ENCODE measurements around the gene SMYD3.

SMYD3 gene

DNA sequence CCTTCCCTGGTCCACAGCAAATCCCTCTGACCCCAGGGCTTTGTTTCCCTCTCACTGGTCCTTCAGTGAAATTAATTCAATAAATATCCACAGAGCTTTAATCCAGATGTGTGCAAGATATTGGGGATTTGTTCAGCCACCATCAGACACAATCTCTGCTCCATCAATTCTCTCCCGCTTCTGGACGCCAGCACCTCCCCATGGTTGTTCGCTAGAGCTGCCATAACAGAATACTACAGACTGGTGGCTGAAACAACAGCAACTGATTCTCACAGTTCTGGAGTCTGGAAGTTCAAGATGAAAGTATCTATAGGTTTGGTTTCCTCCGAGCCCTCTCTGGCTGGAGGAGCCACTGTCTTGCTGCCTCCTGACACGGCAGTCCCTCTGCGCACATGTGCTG is 303.9 kb downstream of the SMYD3 start:
- TF ChIP-seq ZFX (IDR thresholded peaks at IDR 0.05) = no peak
- TF ChIP-seq, protein P1, sequence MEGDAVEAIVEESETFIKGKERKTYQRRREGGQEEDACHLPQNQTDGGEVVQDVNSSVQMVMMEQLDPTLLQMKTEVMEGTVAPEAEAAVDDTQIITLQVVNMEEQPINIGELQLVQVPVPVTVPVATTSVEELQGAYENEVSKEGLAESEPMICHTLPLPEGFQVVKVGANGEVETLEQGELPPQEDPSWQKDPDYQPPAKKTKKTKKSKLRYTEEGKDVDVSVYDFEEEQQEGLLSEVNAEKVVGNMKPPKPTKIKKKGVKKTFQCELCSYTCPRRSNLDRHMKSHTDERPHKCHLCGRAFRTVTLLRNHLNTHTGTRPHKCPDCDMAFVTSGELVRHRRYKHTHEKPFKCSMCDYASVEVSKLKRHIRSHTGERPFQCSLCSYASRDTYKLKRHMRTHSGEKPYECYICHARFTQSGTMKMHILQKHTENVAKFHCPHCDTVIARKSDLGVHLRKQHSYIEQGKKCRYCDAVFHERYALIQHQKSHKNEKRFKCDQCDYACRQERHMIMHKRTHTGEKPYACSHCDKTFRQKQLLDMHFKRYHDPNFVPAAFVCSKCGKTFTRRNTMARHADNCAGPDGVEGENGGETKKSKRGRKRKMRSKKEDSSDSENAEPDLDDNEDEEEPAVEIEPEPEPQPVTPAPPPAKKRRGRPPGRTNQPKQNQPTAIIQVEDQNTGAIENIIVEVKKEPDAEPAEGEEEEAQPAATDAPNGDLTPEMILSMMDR (conservative IDR thresholded peaks at IDR 0.05) = no peak
- no peak overlapping the region for H3K27ac ChIP-seq

DNA sequence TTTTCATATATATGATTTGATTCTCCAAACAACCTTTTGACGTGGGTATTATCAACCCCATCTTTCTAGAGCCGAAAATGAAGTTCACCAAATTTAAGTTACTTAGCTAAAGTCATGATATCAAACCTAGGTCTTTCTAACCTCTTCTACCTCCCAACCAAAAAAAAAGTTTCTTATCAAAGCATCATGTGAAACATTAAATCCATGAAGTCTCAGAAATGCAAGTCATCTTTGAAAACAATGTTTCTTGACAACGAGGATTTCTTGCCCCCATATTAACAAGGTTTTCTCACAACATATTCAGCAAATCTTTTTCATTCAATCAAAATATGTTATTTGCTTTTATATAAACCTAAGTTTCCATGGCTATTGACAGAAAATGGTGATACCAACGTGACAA is 306.3 kb downstream of the SMYD3 start:
- no peak overlapping the region for H3K27ac ChIP-seq
- TF ChIP-seq, protein P1 (conservative IDR thresholded peaks at IDR 0.05) = no peak
- no peak for TF ChIP-seq ZFX (IDR thresholded peaks at IDR 0.05)

- TF ChIP-seq, protein P1 (conservative IDR thresholded peaks at IDR 0.05) = no peak
- TF ChIP-seq ZFX (IDR thresholded peaks at IDR 0.05) = no peak
These were observed 306.9 kb downstream of the SMYD3 start for GRCh38 chr1:246200225-246200624.

GRCh38 chr1:246199086-246199645 is 307.9 kb downstream of the SMYD3 start:
- TF ChIP-seq, protein P1 (conservative IDR thresholded peaks at IDR 0.05) = no peak
- no peak for TF ChIP-seq ZFX (IDR thresholded peaks at IDR 0.05)
- no peak overlapping the region for H3K27ac ChIP-seq

More at GRCh38 chr1:246200225-246200624, 306.9 kb downstream of the SMYD3 start:
- H3K27ac ChIP-seq = no peak overlapping the region

- no peak overlapping the region for H3K27ac ChIP-seq
- TF ChIP-seq, protein P1 (conservative IDR thresholded peaks at IDR 0.05) = no peak
- no peak for TF ChIP-seq ZFX (IDR thresholded peaks at IDR 0.05)
These were observed 308.8 kb downstream of the SMYD3 start for GRCh38 chr1:246198115-246198816.

- no peak for TF ChIP-seq ZFX (IDR thresholded peaks at IDR 0.05)
- TF ChIP-seq, protein P1 (conservative IDR thresholded peaks at IDR 0.05) = no peak
- H3K27ac ChIP-seq = no peak overlapping the region
These were observed 310.0 kb downstream of the SMYD3 start for GRCh38 chr1:246197076-246197475.

- TF ChIP-seq, protein P1 (conservative IDR thresholded peaks at IDR 0.05) = no peak
- no peak for TF ChIP-seq ZFX (IDR thresholded peaks at IDR 0.05)
- no peak overlapping the region for H3K27ac ChIP-seq
These were observed 311.8 kb downstream of the SMYD3 start for GRCh38 chr1:246195296-246195695.

Data from C4-2B (cell line).